Measurements from ENCODE around the gene YTHDF1.

The YTHDF1 gene

GRCh38 chr20:63219447-63219821, 3.5 kb upstream of the YTHDF1 start:
- H3K27ac ChIP-seq = no peak overlapping the region
- TF ChIP-seq CTCF (conservative IDR thresholded peaks at IDR 0.05) = no peak

- no peak for TF ChIP-seq CTCF (conservative IDR thresholded peaks at IDR 0.05)
- H3K27ac ChIP-seq = no peak overlapping the region
Measured at GRCh38 chr20:63218701-63219446, 2.9 kb upstream of the YTHDF1 start.

DNA sequence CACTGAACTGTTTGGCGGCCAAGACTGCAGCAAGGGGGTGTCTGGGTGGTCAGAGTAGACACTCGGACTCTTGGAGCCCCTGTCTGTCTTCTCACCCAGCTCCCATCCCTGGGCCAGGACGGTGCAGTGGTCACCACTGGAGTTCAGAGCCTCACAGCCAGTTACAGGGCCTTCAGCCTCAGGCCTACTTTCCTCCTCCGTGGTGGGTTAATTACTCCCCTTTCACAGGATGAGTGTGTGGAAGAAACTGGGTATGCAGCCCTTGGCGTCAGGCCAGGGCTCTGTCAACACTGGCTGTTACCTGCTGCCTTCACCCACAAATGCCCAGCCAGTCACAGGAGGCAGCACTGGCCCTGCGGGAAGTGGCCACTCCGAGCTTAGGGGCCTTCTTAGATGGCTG, 1.8 kb upstream of the YTHDF1 start:
- TF ChIP-seq CTCF (conservative IDR thresholded peaks at IDR 0.05) = no peak
- H3K27ac ChIP-seq = peak overlapping the region; percentile 99

DNA sequence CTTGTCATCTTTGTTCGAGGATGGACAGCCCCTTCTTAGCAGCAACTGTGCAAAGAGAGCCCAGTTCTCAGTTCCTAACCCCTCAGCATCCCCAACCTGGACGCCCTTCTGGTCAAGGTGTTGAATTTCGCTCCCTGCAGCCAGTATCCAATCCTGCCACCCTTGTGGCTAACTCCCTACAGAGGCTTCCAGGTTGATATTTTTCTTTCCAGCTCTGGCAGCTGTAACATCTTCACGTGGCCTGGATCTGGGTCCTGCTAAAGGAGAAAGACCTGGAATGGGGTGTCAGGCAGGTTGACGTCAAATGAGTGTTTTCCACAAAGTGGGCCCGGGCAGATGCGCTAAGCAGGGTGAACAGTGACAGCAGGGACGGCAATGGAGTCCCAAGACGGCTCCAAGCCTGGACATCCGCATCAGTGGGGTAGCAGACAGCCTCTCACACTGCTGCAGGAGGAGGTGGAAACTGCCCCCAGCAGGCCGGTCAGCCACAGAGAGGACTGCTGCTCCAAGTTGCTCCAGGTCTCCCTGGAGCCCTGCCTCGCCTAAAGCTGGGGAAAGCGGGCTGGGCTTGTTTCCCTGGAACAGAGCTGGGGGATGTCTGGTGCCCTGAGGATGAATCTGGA, 1.0 kb upstream of the YTHDF1 start:
- H3K27ac ChIP-seq = peak overlapping the region; percentile 99
- no peak for TF ChIP-seq CTCF (conservative IDR thresholded peaks at IDR 0.05)

DNA sequence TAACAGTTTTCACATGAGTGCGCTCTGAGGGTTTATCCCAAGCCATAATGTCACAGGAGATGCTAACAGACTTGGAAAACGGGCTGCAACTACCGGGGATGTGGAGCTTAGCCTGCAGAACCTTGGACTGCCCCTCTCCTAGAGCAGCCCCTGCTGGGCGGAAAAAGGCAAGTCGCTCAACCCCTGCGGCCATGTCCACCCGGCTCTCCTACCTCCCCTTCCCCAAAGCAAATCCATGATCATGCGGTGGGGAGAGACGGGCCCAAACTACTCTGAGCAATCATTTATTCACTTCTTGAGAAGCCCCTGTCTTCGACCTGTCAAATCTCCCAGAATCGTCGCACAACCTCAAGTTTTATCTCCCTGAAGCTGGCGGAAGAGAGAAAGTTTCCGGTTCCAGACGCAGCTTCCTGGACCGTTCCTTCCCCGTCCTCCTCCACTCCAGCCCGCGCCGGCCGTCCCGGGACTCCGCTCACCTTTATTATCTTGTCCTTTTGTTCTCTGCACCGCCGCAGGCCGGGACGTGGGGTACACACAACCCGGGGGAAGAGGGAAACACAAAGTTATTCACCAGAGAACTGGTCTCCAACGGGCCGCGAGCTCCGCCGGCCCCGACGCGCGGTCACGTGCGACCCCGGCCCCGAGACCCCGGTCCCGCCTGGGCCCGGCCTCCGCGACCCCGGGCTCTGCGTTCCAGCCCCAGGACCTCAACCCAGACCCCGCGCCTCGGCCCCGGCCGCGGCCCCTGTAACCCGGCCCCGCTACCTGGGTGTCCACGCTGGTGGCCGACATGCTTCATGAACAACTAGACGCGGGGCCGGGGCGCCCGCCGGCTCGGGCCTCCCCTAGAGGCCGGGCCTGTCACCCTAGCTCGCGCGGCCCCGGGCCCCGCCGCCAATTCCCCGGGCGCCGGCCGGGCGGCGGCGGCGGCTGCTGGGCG, 560 bp downstream of the YTHDF1 start:
- H3K27ac ChIP-seq = peak overlapping the region; percentile 99
- TF ChIP-seq CTCF (conservative IDR thresholded peaks at IDR 0.05) = peak; percentile 82

DNA sequence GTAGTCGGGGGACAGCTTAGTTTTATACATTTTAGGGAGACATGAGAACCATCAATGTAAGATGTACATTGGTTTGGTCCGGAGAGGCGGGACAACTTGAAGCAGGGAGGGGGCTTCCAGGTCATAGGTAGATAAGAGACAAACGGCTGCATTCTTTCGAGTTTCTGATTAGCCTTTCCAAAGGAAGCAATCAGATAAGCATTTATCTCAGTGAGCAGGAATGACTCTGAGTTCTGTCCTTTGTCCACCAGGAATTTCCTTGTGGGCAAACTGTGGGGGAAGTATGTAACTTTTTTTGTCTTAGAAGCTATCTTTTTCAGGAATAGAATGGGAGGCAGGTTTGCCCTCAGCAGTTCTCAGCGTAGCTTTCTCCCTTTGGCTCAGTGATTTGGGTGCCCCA, 1.4 kb downstream of the YTHDF1 start:
- TF ChIP-seq CTCF (conservative IDR thresholded peaks at IDR 0.05) = no peak
- peak overlapping the region; percentile 99 for H3K27ac ChIP-seq

DNA sequence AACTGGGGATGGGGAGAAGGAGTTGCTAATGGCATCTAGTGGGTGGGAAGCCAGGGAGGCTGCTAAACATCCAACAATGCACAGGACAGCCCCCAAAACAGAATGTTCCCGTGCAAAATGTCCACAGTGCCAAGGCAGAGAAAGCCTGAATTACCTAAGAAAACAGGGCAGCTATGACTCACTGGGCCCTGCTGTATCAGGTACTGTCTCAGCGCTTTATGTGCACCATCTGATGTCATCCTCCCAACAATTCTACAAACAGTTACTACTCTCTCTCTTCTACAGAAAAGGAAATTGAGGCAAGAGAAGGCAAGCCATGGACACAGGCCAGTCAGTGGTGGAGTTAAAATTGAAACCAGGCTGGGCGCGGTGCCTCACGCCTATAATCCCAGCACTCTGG, 3.1 kb downstream of the YTHDF1 start:
- peak overlapping the region; percentile 99 for H3K27ac ChIP-seq
- no peak for TF ChIP-seq CTCF (conservative IDR thresholded peaks at IDR 0.05)
